ENCODE results near the gene BABAM1.

BABAM1 gene

DNA sequence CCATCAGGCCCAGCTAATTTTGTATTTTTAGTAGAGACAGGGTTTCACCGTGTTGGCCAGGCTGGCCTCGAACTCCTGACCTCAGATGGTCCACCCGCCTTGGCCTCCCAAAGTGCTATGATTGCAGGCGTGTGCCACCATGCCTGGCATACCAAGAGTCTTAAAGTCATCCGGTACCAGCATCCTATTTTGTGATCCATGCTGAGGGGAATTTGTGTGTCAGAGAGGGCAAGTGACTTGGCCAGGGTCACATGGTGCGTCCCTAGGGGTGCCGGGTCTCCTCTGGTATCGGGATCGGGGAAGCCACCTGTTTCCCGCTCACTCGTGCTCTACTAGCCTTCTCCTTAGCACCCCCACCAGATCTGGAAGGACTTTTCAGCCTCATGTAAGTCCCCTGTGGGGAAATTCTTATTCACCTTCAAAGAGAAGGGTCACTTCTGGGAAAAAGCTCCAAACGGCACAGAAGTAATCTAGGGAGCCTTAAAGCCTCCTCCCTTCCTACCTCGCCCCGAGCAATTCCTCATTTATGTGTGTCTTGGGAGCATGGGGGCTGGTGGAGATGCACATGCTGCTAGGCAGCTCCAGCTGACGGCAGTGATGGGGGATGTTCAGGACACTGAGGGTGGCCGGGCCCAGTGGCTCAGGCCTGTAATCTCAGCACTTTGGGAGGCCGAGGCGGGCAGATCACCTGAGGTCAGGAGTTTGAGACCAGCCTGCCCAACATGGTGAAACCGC is 8.4 kb downstream of the BABAM1 start:
- DNase-seq = no peak
- TF ChIP-seq POLR2A (IDR thresholded peaks at IDR 0.05; ENCODE audit: low read length) (peak; percentile 1), GATA1 (IDR thresholded peaks at IDR 0.05; ENCODE audit: low read depth, low read length) (no peak)

DNA sequence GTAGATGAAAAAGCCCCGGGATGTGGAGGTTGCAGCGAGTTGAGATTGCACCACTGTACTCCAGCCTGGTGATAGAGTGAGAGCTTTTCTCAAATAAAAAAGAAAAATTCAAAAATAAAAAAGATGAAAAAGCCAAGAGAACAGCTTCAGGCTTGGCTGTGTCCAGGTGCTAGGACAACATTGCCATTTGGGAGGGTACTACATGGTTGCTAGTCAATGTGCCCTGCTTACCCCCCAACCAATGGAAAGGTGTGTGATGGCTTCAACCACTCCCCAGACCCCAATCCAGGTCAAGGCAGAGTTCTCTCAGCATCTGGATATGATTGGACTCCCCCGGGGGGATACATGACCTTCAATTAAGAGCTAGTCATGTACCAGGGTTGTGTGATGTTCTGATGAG is 12.2 kb downstream of the BABAM1 start:
- no peak for DNase-seq
- TF ChIP-seq POLR2A (IDR thresholded peaks at IDR 0.05; ENCODE audit: low read length) (no peak), GATA1 (IDR thresholded peaks at IDR 0.05; ENCODE audit: low read depth, low read length) (no peak)

DNA sequence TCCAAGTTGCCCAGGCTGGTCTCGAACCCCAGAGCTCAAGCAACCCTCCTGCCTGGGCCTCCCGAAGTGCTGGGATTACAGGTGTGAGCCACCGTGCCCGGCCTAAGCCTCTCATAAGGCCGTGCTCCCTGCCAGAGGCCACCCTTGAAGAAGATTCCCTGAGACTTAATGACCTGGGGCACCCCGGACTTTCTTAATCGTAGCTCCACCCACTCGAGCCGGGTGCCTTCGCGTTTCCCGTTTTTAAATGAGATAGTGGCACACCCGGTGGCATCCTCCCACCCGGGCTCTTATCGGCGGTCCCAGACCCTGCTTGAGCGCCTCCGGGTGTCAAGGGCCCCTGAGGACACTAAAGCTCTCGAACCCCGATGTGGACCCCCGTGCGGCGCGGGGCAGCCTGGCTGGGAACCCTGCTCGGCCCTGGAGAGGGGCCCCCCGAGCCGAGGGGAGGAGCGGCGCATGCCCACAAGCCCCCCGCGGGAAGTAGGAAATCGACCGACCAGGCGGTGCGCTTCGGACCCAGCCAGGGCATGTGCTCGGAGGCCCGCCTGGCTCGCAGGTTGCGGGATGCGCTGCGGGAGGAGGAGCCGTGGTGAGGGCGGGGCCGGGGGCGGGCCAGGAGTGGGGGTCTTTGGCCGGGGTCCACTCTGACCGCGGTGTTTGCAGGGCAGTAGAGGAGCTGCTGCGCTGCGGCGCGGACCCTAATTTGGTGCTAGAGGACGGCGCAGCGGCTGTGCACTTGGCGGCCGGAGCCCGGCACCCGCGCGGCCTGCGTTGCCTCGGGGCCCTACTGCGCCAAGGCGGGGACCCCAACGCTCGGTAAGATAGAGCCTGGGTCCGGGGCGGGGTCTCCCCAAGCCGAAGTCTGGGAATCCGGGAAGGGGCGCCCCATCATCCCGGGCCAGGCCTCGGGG is 14.4 kb downstream of the BABAM1 start, which contains the start of gene ANKLE1:
ANKLE1 (plus strand) TSS at position 511 of the 914 bp plus-strand sequence; CDS start at position 531, 20 bp downstream.
- peak; percentile 96 to 98 for DNase-seq

DNA sequence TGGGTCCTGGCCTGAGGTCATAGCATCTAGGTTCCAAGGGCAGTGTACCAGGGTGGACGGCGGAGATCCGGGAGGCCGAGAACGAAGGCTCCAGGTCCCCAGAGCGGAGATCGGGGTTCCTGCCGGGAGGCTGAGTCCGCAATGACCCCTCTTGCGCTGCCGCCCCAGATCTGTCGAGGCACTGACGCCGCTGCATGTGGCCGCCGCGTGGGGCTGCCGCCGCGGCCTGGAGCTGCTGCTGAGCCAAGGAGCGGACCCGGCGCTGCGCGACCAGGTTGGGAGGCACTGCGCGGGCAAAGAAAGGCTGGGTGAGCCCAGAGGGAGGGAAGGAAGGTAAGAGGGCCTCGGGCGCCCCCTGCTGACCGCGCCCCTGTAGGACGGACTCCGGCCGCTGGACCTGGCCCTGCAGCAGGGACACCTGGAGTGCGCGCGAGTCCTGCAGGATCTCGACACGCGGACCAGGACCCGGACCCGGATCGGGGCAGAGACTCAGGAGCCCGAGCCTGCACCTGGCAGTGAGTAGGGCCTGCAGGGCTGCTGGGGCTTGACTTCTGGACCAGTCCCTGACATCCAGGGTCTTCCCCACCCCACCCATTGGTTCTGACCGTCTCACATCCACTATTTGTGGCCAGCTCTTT is 15.4 kb downstream of the BABAM1 start:
- DNase-seq = peak; percentile 91 to 95
- no peak for TF ChIP-seq GATA1 (IDR thresholded peaks at IDR 0.05; ENCODE audit: low read depth, low read length)
- peak; percentile 74 for TF ChIP-seq POLR2A (IDR thresholded peaks at IDR 0.05; ENCODE audit: low read length)

More for the DNA sequence above, 14.4 kb downstream of the BABAM1 start, which contains the start of gene ANKLE1:
- TF ChIP-seq GATA1 (IDR thresholded peaks at IDR 0.05; ENCODE audit: low read depth, low read length) = peak; percentile 58
- TF ChIP-seq POLR2A (IDR thresholded peaks at IDR 0.05; ENCODE audit: low read length) = peak; percentile 73

DNA sequence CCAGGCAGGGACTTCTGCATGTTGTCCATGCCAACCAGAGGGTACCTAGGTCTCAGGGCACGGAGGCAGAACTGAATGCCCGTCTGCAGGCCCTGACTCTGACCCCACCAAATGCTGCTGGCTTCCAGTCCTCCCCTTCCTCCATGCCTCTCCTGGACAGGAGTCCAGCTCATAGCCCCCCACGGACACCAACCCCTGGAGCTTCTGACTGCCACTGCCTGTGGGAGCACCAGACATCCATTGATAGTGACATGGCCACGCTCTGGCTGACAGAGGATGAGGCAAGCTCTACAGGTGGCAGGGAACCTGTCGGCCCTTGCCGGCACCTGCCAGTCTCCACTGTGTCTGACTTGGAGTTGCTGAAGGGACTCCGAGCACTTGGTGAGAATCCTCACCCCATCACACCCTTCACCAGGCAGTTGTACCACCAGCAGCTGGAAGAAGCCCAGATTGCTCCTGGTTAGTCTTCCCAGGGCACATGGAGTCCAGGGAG is 16.3 kb downstream of the BABAM1 start:
- DNase-seq = no peak
- TF ChIP-seq GATA1 (IDR thresholded peaks at IDR 0.05; ENCODE audit: low read depth, low read length) (no peak), POLR2A (IDR thresholded peaks at IDR 0.05; ENCODE audit: low read length) (no peak)

DNA sequence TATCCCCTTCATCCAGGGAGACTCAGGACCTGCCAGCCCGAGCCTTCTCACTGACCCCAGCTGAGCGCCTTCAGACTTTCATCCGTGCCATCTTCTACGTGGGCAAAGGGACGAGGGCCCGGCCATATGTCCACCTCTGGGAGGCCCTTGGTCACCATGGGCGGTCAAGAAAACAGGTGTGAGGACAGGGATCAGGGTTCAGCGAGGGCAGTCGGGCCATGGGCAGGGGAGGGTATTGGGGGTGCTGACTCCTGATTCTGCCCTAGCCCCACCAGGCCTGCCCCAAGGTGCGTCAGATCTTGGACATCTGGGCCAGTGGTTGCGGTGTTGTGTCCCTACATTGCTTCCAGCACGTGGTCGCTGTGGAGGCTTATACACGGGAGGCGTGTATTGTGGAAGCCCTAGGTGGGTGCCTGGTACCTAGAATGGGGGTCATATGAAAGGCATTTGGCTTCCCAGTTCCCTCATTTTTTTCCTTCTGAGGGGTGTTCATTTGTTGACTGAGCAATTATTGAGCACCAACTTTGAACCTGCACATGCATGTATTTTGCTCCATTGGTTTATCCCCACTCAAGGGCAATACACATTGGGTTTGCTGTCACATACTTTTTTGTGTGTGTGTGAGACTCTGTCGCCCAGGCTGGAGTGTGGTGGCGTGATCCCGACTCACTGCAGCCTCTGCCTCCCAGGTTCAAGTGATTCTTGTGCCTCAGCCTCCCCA is 18.3 kb downstream of the BABAM1 start:
- TF ChIP-seq POLR2A (IDR thresholded peaks at IDR 0.05; ENCODE audit: low read length) (no peak), GATA1 (IDR thresholded peaks at IDR 0.05; ENCODE audit: low read depth, low read length) (no peak)

DNA sequence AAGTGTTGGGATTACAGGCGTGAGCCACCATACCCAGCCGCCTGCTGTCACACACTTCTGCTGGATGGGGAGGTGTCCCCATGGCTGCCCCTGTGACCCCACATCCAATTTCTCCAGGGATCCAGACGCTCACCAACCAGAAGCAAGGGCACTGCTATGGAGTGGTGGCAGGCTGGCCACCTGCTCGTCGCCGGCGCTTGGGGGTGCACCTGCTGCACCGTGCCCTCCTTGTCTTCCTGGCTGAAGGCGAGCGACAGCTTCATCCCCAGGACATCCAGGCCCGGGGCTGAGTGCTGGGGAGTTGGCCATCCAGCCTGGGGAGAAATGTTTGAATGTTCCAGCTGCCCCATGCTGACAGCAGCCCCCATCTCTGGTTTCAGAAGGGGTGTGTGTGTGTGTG is 19.0 kb downstream of the BABAM1 start:
- no peak for DNase-seq
- TF ChIP-seq POLR2A (IDR thresholded peaks at IDR 0.05; ENCODE audit: low read length) (no peak), GATA1 (IDR thresholded peaks at IDR 0.05; ENCODE audit: low read depth, low read length) (no peak)

More for the DNA sequence above, 18.3 kb downstream of the BABAM1 start:
- no peak for DNase-seq

DNA sequence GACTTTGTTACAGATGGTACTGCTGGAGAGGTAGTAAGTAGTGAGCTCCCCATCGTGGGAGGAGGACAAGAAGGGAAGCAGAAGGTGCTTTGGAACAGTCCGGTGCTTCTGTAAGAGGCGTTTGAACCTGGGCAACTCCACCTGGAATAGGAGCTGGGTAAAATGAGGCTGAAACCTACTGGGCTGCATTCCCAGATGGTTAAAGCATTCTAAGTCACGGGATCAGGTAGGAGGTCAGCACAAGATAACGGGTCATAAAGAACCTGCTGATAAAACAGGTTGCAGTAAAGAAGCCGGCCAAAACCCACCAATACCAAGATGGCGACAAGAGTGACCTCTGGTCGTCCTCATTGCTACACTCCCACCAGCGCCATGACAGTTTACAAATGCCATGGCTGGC is 19.5 kb downstream of the BABAM1 start:
- DNase-seq = no peak

DNA sequence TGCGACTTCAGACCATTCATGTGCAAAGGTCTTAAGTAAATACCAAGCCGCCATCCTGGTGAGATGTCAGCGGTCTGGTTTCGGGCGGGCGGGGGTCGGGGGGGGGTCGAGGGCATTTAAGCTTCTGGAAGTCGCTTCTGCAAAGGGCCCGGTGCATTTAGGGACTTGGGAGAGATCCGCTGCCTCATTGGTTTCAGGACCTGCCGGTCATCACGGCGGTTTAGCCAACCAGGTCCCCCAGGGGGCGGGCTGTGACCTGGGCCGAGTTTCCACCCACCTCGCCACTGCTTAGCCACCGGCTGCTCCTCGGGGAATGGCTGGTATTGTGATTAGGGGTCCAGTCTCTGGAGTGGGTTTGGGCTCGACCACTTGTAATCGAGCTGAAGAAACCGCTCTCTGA is 22.2 kb downstream of the BABAM1 start:
- peak; percentile 82 to 86 for DNase-seq
- TF ChIP-seq GATA1 (IDR thresholded peaks at IDR 0.05; ENCODE audit: low read depth, low read length) = no peak

More for the DNA sequence above, 19.5 kb downstream of the BABAM1 start:
- TF ChIP-seq POLR2A (IDR thresholded peaks at IDR 0.05; ENCODE audit: low read length) (no peak), GATA1 (IDR thresholded peaks at IDR 0.05; ENCODE audit: low read depth, low read length) (no peak)

DNA sequence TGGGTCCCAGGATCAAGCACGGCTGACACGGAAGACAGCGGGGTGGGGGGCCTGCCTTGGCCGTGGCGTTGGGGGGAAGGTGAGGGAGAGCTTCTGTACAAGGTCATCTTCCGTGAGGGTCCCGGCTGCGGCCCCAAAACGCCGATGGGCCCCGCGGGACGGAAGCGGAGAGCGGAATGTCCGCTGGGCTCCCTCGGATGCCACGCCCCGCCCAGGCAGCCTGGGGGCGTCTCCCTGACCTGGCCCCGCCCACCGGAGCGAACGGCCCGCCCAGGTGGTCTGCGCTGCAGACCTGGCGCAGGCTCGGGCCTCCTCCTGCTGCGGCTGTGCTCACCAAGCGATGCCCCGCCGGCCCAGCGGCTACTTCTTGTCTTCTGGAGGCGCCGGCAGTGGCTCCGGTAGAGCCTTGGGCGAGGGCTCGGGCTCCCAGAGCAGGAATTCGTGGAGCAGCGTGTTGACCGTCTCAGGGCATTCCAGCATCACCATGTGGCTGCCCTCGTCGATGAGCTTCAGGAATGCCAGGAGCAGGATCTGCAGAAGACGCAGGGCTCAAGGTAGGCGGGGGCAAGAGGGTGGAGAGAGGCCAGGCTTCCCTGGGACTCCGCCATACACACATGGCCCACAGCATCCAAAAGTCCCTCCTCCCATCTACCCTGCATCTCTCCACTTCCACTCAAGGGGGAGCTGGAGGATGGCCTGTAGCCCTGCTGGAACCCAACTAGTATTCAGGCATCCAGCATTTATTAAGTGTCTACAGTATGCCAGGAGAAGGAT is 25.2 kb downstream of the BABAM1 start:
- peak; percentile 87 to 88 for DNase-seq
- peak; percentile 60 for TF ChIP-seq POLR2A (IDR thresholded peaks at IDR 0.05; ENCODE audit: low read length)
- TF ChIP-seq GATA1 (IDR thresholded peaks at IDR 0.05; ENCODE audit: low read depth, low read length) = no peak

DNA sequence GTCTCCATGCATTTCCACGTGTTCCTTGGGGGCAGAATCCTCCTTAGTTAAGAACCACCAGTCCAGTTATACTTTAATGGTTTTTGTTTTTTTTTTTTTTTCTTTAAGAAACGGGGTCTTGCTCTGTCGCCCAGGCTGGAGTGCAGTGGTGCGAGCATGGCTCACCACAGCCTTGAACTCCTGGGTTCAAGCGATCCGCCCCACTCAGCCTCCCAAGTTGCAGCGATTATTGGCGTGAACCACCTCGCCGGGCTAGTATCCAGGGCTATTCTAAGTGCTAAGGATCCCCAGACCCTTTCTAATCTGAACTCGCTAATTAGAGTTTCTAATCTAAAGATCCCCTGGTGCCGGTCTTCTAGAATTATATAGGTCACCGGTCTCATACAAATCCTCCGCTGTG is 26.4 kb downstream of the BABAM1 start:
- DNase-seq = no peak
- TF ChIP-seq POLR2A (IDR thresholded peaks at IDR 0.05; ENCODE audit: low read length) = no peak
- TF ChIP-seq GATA1 (IDR thresholded peaks at IDR 0.05; ENCODE audit: low read depth, low read length) = no peak

All from erythroblast (primary cell).